Activated T-helper 9 cell treated with anti-CD3 and anti-CD28 coated beads, Interleukin-2, amount 50 U/mL, for 16 hours (primary cell): ENCODE results near the gene RAP2C.

Experiments used
- DNase-seq: peaks from one replicate; pipeline ENCODE4 v3.0.0-alpha.2; 2020; ENCODE audit warnings: low read depth

RAP2C gene

GRCh38 chrX:132219343-132219768, at the start of gene RAP2C:
TSS of gene RAP2C (minus strand) at chrX:132219447. CDS start at chrX:132217268, 2,179 bp downstream.
- peak; percentile 30 for DNase-seq

- DNase-seq, result no peak
Measured at GRCh38 chrX:132267392-132267791, 48.1 kb upstream of the RAP2C start.

GRCh38 chrX:132266583-132267355, 47.5 kb upstream of the RAP2C start:
- no peak for DNase-seq

- DNase-seq, result no peak
Measured at GRCh38 chrX:132263127-132263526, 43.9 kb upstream of the RAP2C start.

- no peak for DNase-seq
Measured at GRCh38 chrX:132258509-132258908, 39.3 kb upstream of the RAP2C start.

GRCh38 chrX:132257116-132257515, 37.9 kb upstream of the RAP2C start:
- no peak for DNase-seq

- DNase-seq, result no peak
Measured at GRCh38 chrX:132236121-132236520, 16.9 kb upstream of the RAP2C start.

GRCh38 chrX:132235488-132235887, 16.2 kb upstream of the RAP2C start:
- DNase-seq, result no peak

- no peak for DNase-seq
Measured at GRCh38 chrX:132231587-132231986, 12.3 kb upstream of the RAP2C start.

GRCh38 chrX:132227383-132228112, 8.3 kb upstream of the RAP2C start:
- no peak for DNase-seq

- DNase-seq, result no peak
Measured at GRCh38 chrX:132226169-132226568, 6.9 kb upstream of the RAP2C start.

GRCh38 chrX:132218100-132218812, 991 bp downstream of the RAP2C start:
- DNase-seq, result peak; percentile 69

GRCh38 chrX:132217203-132218073, 1.8 kb downstream of the RAP2C start:
- peak; percentile 64 for DNase-seq

GRCh38 chrX:132216806-132217202, 2.4 kb downstream of the RAP2C start:
- no peak for DNase-seq

- no peak for DNase-seq
Measured at GRCh38 chrX:132216283-132216682, 3.0 kb downstream of the RAP2C start.

- DNase-seq, result no peak
Measured at GRCh38 chrX:132214518-132214917, 4.7 kb downstream of the RAP2C start.

GRCh38 chrX:132209527-132209926, 9.7 kb downstream of the RAP2C start:
- DNase-seq, result no peak

- no peak for DNase-seq
Measured at GRCh38 chrX:132208422-132208821, 10.8 kb downstream of the RAP2C start.

- DNase-seq, result no peak
Measured at GRCh38 chrX:132207996-132208395, 11.3 kb downstream of the RAP2C start.

GRCh38 chrX:132206259-132206658, 13.0 kb downstream of the RAP2C start:
- no peak for DNase-seq

GRCh38 chrX:132204629-132205028, 14.6 kb downstream of the RAP2C start:
- DNase-seq, result no peak

- no peak for DNase-seq
Measured at GRCh38 chrX:132200976-132201375, 18.3 kb downstream of the RAP2C start.
